Subcutaneous adipose tissue (tissue), 4 donors: ENCODE measurements around the gene NANOS1. TPM values are rescaled to one million over a fixed set of nuclear protein-coding genes. Genes with fewer than 3 reads are reported as not detected.

Experiments
- total RNA-seq, 4 donors: library from RNA; depleted of rRNA; stranded (reverse); fragments of >200 nt; gene quantifications; one replicate each; pipeline ENCODE4 v1.1.0, GENCODE V29; 2016
- TF ChIP-seq, protein P1 (sequence below): fragments of 450-650 bp; IDR thresholded peaks from one replicate; pipeline ENCODE4 v1.5.1; 2016; ENCODE audit warnings: low read depth, mild to moderate bottlenecking, control low read depth, antibody characterized with exemption, moderate library complexity

Gene NANOS1
- total RNA-seq, 4 donors from 2014 or later, result 7.0 to 78.6 (median 11.8) TPM

DNA sequence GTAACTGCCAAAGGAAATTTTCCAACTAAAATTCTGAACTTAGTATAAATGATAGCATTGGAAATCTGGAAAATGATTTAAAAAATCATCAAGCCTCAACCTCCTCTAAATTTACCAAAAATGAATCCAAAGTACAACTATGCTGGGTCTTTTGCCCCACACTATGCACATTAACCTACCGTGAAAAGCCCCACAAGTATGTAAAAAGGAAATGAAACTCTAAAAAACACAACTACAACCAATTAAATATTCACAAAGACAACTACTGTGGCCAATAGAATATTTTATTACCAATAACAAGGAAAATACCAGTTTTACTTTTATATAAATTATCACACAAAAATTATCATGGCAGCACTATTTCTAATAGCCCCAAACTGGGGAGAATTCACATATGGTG, 31.8 kb downstream of the NANOS1 start:
- TF ChIP-seq, protein P1, sequence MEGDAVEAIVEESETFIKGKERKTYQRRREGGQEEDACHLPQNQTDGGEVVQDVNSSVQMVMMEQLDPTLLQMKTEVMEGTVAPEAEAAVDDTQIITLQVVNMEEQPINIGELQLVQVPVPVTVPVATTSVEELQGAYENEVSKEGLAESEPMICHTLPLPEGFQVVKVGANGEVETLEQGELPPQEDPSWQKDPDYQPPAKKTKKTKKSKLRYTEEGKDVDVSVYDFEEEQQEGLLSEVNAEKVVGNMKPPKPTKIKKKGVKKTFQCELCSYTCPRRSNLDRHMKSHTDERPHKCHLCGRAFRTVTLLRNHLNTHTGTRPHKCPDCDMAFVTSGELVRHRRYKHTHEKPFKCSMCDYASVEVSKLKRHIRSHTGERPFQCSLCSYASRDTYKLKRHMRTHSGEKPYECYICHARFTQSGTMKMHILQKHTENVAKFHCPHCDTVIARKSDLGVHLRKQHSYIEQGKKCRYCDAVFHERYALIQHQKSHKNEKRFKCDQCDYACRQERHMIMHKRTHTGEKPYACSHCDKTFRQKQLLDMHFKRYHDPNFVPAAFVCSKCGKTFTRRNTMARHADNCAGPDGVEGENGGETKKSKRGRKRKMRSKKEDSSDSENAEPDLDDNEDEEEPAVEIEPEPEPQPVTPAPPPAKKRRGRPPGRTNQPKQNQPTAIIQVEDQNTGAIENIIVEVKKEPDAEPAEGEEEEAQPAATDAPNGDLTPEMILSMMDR, result no peak

DNA sequence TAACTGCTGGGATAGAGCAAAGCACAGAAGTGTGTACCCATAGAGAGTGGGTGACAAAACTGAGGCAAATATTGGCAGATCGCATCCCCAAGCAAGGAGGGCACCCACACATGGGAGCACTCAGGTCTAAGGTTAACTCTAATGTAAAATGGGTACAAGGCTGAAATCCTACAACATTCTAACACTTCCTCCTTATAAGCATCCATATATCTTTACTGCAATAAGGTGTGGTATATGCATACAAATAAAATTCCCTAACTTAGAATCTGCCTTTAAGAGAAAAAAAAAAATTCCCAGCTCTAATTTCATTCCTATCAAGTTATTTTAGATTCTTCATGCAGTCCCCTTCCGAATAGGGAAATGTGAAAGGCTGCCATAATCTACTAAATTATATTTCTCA, 32.4 kb downstream of the NANOS1 start:
- TF ChIP-seq, protein P1, result no peak

DNA sequence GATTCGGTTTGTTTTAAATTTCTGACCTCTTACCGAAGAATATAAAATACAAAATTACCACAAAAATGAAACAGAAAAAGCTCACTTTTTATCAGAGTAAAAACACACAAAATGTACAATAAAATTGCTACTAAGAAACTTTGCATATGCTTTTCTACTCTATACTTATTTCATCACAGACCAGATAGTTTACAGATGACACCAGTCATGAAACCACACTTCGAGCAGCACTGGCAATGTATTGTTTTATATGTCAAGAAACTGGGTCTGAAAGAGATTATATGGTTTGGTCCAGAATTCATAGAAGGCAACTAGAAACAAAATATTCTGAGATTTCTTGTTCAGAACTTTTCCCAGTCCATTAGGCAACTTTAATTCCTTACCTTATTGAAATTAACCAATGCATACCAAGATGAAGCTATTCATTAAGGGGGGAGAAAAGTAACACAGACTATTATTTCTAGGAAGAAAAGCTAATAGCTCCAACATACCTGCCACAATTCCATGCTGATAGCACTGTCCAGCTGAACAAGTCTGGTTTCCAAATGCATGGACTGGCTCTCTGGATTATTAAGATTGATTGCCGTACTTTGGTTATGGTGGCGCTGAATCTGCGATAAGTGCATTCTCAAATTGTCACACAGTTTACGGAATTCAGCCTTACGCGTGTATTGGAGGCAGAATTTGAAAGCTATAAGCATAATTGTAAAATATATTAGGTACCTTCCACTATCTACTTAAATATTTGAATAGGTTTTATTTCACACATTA, 41.1 kb downstream of the NANOS1 start:
- TF ChIP-seq, protein P1, result no peak

DNA sequence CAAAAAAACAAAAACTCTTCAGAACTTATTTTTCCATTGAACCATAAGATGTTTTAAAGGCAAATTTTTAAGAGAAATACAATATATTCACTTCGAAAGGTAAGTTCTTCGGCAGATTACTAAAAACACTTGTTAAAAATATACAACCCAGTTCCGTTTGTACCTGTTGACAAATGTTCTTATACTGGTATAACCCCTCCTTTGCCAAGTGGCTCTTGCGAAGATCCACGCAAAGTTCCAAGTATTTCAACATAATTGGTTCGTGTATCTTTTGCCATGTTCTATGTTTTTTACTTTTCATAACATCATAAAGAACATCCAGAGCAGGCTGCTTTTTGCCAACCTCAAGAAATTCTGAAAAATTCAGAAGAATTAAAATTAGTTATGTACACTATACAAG, 44.1 kb downstream of the NANOS1 start:
- TF ChIP-seq, protein P1, result no peak

DNA sequence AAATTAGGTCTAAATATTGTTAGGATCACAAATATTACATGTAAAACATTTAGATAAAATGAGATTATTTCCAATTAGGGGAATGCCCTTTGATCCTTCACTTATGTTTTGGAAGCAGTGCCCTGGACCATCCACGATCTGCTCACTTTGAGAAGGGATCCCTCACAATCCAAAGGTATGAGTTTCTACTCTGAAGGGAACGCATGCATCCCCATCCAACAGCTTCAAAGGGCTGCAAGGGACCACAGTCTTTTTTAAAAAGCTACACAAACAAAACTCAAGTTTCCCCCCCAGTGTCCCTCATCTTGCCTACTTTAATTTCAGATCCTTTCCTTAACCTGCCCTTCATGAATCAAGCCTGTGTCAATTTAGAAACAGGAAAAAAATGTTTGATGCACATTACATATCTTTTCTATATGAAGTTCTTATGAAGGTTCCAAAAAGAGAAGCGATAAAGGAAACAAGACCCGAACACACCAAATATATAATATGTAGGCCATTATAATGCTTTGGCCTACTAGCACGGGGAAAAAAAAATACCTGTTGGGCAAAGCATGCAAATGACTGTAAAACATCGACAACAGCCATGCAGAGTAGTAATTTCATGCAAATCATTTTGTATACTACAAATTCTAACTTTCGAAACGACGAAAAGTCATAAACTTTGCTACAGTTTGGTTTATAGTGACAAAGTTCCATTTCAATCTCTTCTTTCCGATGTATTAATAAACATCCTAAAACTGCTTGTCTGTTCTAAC, 49.1 kb downstream of the NANOS1 start:
- TF ChIP-seq, protein P1, result no peak

DNA sequence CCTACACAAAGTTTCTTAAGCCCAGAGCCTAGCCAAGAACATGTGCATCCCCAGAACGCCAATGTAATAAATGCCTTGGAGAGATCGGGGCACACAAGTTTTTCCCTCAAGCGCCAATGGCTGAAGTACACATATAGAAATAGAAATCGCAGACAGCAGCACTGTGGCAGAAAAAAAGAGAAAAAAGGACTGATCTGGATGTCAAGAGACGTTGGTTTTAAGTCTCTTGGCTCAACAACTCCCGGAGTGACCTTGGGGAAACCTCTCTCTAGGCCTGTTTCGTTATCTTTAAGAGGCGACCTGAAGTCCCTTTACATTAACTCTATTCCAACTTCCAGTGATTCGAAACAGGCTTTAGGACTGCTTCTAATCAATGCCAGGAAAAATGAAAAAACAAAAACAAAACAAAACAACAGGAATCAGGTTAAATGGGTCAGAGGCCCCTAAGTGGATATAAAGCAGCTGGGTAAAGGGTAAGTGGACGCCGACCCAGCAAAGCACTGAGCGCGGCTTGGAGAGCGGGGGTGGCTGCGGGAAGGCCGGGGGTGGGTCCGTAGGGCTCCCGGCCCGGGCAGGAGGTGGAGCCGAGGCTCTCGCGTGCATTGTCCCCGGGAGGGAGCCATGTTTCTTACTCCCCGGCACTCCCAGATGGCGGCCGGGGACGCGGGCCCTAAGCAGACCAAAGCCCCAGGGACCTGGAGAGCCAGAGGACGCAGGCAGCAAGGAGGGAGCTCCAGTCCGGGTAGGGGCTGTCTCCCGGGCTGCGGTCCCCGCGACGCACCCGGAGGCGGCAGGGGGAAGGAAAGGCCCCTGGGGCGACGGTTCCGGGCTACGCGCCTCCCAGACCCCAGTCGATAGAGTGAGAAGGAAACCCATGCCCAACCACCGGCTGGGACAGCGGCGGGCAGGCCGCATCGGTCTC, 50.3 kb downstream of the NANOS1 start:
- TF ChIP-seq, protein P1, result no peak
